Vagina (tissue), 2 donors: ENCODE data around the gene SIK2.

Experiments
- POLR2AphosphoS5 ChIP-seq, 2 donors: sonication (generic); formaldehyde crosslinking; IDR thresholded peaks; one replicate each; pipeline ENCODE4 v1.9.0; 2017; ENCODE audit warnings: antibody characterized with exemption in 2 of 2, mild to moderate bottlenecking in 2 of 2, low read depth in 1 of 2; ENCODE audit not compliant: insufficient read depth in 1 of 2
- TF ChIP-seq, protein P1 (sequence below), 3 experiments: fragments of 450-650 bp in 2 of 3; fragments of 200-600 bp in 1 of 3; sonication (generic) in 1 of 3; IDR thresholded peaks; one replicate each; pipeline ENCODE4 v1.5.1; 2017 to 2019; ENCODE audit warnings: antibody characterized with exemption in 3 of 3, mild to moderate bottlenecking in 2 of 3, moderate library complexity in 2 of 3

- peak; percentile 86 to 96 for TF ChIP-seq POLR2AphosphoS5 (IDR thresholded peaks at IDR 0.05; ENCODE audit: insufficient read depth in 1 of 2, low read depth in 1 of 2)
- TF ChIP-seq, protein P1, sequence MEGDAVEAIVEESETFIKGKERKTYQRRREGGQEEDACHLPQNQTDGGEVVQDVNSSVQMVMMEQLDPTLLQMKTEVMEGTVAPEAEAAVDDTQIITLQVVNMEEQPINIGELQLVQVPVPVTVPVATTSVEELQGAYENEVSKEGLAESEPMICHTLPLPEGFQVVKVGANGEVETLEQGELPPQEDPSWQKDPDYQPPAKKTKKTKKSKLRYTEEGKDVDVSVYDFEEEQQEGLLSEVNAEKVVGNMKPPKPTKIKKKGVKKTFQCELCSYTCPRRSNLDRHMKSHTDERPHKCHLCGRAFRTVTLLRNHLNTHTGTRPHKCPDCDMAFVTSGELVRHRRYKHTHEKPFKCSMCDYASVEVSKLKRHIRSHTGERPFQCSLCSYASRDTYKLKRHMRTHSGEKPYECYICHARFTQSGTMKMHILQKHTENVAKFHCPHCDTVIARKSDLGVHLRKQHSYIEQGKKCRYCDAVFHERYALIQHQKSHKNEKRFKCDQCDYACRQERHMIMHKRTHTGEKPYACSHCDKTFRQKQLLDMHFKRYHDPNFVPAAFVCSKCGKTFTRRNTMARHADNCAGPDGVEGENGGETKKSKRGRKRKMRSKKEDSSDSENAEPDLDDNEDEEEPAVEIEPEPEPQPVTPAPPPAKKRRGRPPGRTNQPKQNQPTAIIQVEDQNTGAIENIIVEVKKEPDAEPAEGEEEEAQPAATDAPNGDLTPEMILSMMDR (IDR thresholded peaks at IDR 0.05), result no peak
Measured at GRCh38 chr11:111735262-111736116, 133.2 kb downstream of the SIK2 start.
